Neural cell (in vitro differentiated cells): Measurements from ENCODE around the gene FTCDNL1. TPM values are rescaled to one million over a fixed set of nuclear protein-coding genes. Genes with fewer than 3 reads are reported as not detected.

Experiments
- H2AFZ ChIP-seq: fragments of 200-600, 300-800 bp; sonication (generic), shearing (Covaris generic); 2 replicates; pipeline ENCODE4 v1.6.0; 2014; ENCODE audit warnings: low read depth, mild to moderate bottlenecking, antibody characterized with exemption, low read length, moderate library complexity
- H3F3A ChIP-seq: fragments of 200-600 bp; shearing (Covaris generic); 2 replicates; pipeline ENCODE4 v1.6.1; 2016; ENCODE audit warnings: mild to moderate bottlenecking, moderate library complexity, mixed read lengths, antibody characterized with exemption, low read length; ENCODE audit not compliant: insufficient read depth, poor library complexity, severe bottlenecking
- H3K27ac ChIP-seq: fragments of 200-600, 300-800 bp; sonication (generic), shearing (Covaris generic); 2 replicates; pipeline ENCODE4 v1.5.1; 2014; ENCODE audit warnings: mild to moderate bottlenecking, low read length, moderate library complexity
- H3K27me3 ChIP-seq: fragments of 300-800, 200-600 bp; sonication (generic), shearing (Covaris generic); 2 replicates; pipeline ENCODE4 v1.6.0; 2014; ENCODE audit warnings: mild to moderate bottlenecking, low read depth, low read length, moderate library complexity; ENCODE audit not compliant: insufficient read depth
- H3K36me3 ChIP-seq: fragments of 300-800, 200-600 bp; sonication (generic), shearing (Covaris generic); 2 replicates; pipeline ENCODE4 v1.5.1; 2014; ENCODE audit warnings: mild to moderate bottlenecking, antibody characterized with exemption, low read length, moderate library complexity; ENCODE audit not compliant: insufficient read depth
- H3K4me2 ChIP-seq: fragments of 300-800, 200-600 bp; sonication (generic), shearing (Covaris generic); 2 replicates; pipeline ENCODE4 v1.6.0; 2014; ENCODE audit warnings: mild to moderate bottlenecking, low read length
- H3K4me3 ChIP-seq: fragments of 300-800, 200-600 bp; sonication (generic), shearing (Covaris generic); 2 replicates; pipeline ENCODE4 v1.5.1; 2014; ENCODE audit warnings: mild to moderate bottlenecking, low read length, moderate library complexity
- H3K79me2 ChIP-seq: fragments of 200-600 bp; shearing (Covaris generic); replicated peaks from 2 replicates; pipeline ENCODE4 v1.6.0; 2014; ENCODE audit warnings: mild to moderate bottlenecking, low read length, moderate library complexity; ENCODE audit not compliant: insufficient read depth
- H3K9ac ChIP-seq: fragments of 300-800, 200-600 bp; sonication (generic), shearing (Covaris generic); 2 replicates; pipeline ENCODE4 v1.6.1; 2016; ENCODE audit warnings: mild to moderate bottlenecking, low read length, mixed read lengths
- H3K9me2 ChIP-seq: fragments of 200-600 bp; shearing (Covaris generic); 2 replicates; pipeline ENCODE4 v1.6.1; 2016; ENCODE audit warnings: mild to moderate bottlenecking, low read length, mixed read lengths; ENCODE audit not compliant: insufficient read depth
- H3K9me3 ChIP-seq: fragments of 200-600, 300-800 bp; sonication (generic), shearing (Covaris generic); 2 replicates; pipeline ENCODE4 v1.6.1; 2016; ENCODE audit warnings: mild to moderate bottlenecking, mixed run types, low read length, moderate library complexity, mixed read lengths
- H4K20me1 ChIP-seq: fragments of 200-600 bp; shearing (Covaris generic); 2 replicates; pipeline ENCODE4 v1.6.1; 2016; ENCODE audit warnings: mild to moderate bottlenecking, mixed run types; ENCODE audit not compliant: insufficient read depth
- EP300 ChIP-seq: fragments of 450-650 bp; conservative IDR thresholded peaks from 2 replicates; pipeline ENCODE4 v1.6.1; 2014; ENCODE audit warnings: antibody characterized with exemption, mild to moderate bottlenecking, moderate library complexity; ENCODE audit not compliant: poor library complexity, severe bottlenecking
- EZH2 ChIP-seq: fragments of 200-600, 300-800 bp; shearing (Covaris generic), sonication (generic); IDR thresholded peaks from 2 replicates; pipeline ENCODE4 v1.6.1; 2014; ENCODE audit warnings: antibody characterized with exemption, low read length, borderline replicate concordance, mild to moderate bottlenecking; ENCODE audit not compliant: insufficient read depth, poor library complexity, severe bottlenecking
- MXI1 ChIP-seq: fragments of 450-650 bp; conservative IDR thresholded peaks from 2 replicates; pipeline ENCODE4 v1.6.1; 2014; ENCODE audit warnings: antibody characterized with exemption, mild to moderate bottlenecking; ENCODE audit not compliant: poor library complexity, severe bottlenecking
- POLR2AphosphoS5 ChIP-seq: IDR thresholded peaks from 2 replicates; pipeline ENCODE4 v1.6.1; 2012
- RAD21 ChIP-seq: fragments of 450-650 bp; conservative IDR thresholded peaks from 2 replicates; pipeline ENCODE4 v1.6.1; 2014; ENCODE audit warnings: antibody characterized with exemption, mild to moderate bottlenecking, moderate library complexity
- REST ChIP-seq: IDR thresholded peaks from 2 replicates; pipeline ENCODE4 v1.6.1; 2012; ENCODE audit warnings: borderline replicate concordance
- SMC3 ChIP-seq: fragments of 450-650 bp; conservative IDR thresholded peaks from 2 replicates; pipeline ENCODE4 v1.6.1; 2014; ENCODE audit warnings: antibody characterized with exemption, mild to moderate bottlenecking, moderate library complexity; ENCODE audit not compliant: poor library complexity
- TAF1 ChIP-seq: IDR thresholded peaks from 2 replicates; pipeline ENCODE4 v1.6.1; 2012; ENCODE audit warnings: low read depth
- polyA plus RNA-seq: library from polyadenylated mRNA; depleted of rRNA; stranded (reverse); fragments of >200 nt; gene quantifications from 2 replicates; pipeline ENCODE4 v1.2.3, GENCODE V29; 2014
- TF ChIP-seq, protein P1 (sequence below): fragments of 450-650 bp; IDR thresholded peaks from 2 replicates; pipeline ENCODE4 v1.5.1; 2014; ENCODE audit warnings: antibody characterized with exemption, mild to moderate bottlenecking, moderate library complexity; ENCODE audit not compliant: poor library complexity, severe bottlenecking

Gene FTCDNL1
- polyA plus RNA-seq, 1 donor from 2014 or later: not detected

DNA sequence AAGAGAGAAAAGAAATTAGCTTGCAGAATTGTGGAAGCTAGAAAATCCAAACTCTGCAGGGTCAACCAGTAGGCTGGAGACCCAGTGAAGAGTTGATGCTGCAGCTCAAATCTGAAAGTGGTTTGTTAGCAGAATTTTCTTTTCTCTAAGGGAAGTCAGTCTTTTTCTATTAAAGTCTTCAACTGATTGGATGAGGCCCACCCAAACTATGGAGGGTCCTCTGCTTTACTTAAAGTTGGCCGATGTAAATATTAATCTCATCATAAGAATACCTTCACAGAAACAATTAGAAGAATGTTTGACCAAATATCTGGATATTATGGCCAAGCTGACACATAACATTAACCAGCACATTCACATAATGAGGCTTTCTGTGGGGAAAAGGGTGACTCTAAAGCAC lies 73.7 kb downstream of the FTCDNL1 start:
- no peaks in the 10 kb centered on the region for H3K36me3 ChIP-seq
- TF ChIP-seq TAF1 (no peak), MXI1 (no peak), RAD21 (no peak), EZH2 (no peak), SMC3 (no peak), POLR2AphosphoS5 (no peak), EP300 (no peak), REST (no peak)
- TF ChIP-seq, protein P1, sequence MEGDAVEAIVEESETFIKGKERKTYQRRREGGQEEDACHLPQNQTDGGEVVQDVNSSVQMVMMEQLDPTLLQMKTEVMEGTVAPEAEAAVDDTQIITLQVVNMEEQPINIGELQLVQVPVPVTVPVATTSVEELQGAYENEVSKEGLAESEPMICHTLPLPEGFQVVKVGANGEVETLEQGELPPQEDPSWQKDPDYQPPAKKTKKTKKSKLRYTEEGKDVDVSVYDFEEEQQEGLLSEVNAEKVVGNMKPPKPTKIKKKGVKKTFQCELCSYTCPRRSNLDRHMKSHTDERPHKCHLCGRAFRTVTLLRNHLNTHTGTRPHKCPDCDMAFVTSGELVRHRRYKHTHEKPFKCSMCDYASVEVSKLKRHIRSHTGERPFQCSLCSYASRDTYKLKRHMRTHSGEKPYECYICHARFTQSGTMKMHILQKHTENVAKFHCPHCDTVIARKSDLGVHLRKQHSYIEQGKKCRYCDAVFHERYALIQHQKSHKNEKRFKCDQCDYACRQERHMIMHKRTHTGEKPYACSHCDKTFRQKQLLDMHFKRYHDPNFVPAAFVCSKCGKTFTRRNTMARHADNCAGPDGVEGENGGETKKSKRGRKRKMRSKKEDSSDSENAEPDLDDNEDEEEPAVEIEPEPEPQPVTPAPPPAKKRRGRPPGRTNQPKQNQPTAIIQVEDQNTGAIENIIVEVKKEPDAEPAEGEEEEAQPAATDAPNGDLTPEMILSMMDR: no peak
- no peaks in the 10 kb centered on the region for H4K20me1 ChIP-seq
- no peaks in the 10 kb centered on the region for H3K9me3 ChIP-seq
- H3K27ac ChIP-seq: no peak overlapping the region
- H3K79me2 ChIP-seq: no peaks in the 10 kb centered on the region
- no peaks in the 10 kb centered on the region for H3K9me2 ChIP-seq
- no peak overlapping the region for H3K4me2 ChIP-seq
- no peaks in the 10 kb centered on the region for H3K27me3 ChIP-seq
- H3F3A ChIP-seq: no peaks in the 10 kb centered on the region
- H3K9ac ChIP-seq: no peak overlapping the region
- H2AFZ ChIP-seq: no peak overlapping the region
- H3K4me3 ChIP-seq: no peak overlapping the region

DNA sequence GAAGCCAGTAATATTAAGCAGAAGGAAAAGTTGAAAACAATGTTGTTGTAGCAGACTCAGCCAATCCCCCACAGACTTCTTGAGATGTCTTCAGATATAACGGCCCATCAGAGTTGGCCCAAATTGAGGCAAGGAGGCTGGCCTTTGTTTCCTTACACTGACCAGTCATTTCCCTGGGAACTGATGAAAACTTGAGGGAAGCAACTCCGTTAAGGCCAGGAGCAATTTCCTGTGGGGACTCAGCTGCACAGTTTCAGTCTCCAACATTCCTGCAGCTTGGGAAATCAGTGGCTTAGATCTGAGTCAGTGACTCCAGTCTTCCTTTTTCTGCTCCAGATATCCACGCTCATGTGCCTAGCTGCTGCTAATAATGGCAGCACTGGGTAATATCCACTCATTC lies 75.7 kb downstream of the FTCDNL1 start:
- Histone ChIP-seq H2AFZ (no peak overlapping the region), H3K36me3 (no peaks in the 10 kb centered on the region), H4K20me1 (no peaks in the 10 kb centered on the region), H3K27ac (no peak overlapping the region), H3K27me3 (no peaks in the 10 kb centered on the region), H3K9me2 (no peaks in the 10 kb centered on the region), H3K4me3 (no peak overlapping the region), H3F3A (no peaks in the 10 kb centered on the region), H3K9ac (no peak overlapping the region), H3K4me2 (no peak overlapping the region), H3K9me3 (no peaks in the 10 kb centered on the region), H3K79me2 (no peaks in the 10 kb centered on the region)
- TF ChIP-seq, protein P1: no peak
- no peak for TF ChIP-seq EP300
- TF ChIP-seq RAD21: no peak
- TF ChIP-seq EZH2: no peak
- no peak for TF ChIP-seq REST
- TF ChIP-seq MXI1: no peak
- no peak for TF ChIP-seq POLR2AphosphoS5
- TF ChIP-seq TAF1: no peak
- TF ChIP-seq SMC3: no peak
